CD4-positive, alpha-beta T cell (primary cell): Measurements from ENCODE around the gene RGS7BP. TPM values are rescaled to one million over a fixed set of nuclear protein-coding genes. Genes with fewer than 3 reads are reported as not detected.

Experiments
- ATAC-seq: fragments of 200-7000 bp; cut with Tn5 transposase; one replicate; pipeline ENCODE4 v1.10.0; 2022; ENCODE audit warnings: mild to moderate bottlenecking; ENCODE audit not compliant: poor library complexity
- CTCF ChIA-PET: fragments of 350-600 bp; sonication (Branson Sonifier 250); formaldehyde crosslinking; loops from one replicate; lab custom pipeline; 2021; ENCODE audit warnings: antibody characterized with exemption, inconsistent platforms; lab: Charles Lee
- POLR2A ChIA-PET: fragments of 350-600 bp; sonication (Branson Sonifier 250); formaldehyde crosslinking; loops from one replicate; lab custom pipeline; 2021; ENCODE audit warnings: antibody characterized with exemption, inconsistent platforms; lab: Charles Lee
- DNase-seq, 14 experiments: peaks; one replicate each; pipeline ENCODE4 v3.0.0-alpha.2; 2013 to 2020; ENCODE audit warnings: mixed read lengths in 2 of 14
- H3K27ac ChIP-seq, 2 donors: one replicate each; pipeline versions ENCODE4 v1.5.1 to v1.7.0; 2013; ENCODE audit warnings: low read length in 2 of 2, low read depth in 1 of 2, mild to moderate bottlenecking in 1 of 2
- H3K27me3 ChIP-seq, 2 experiments: 1 replicate in 1 of 2; 2 replicates in 1 of 2; pipeline versions ENCODE4 v1.6.1 to v1.7.0; 2013; ENCODE audit warnings: low read length in 2 of 2, control low read depth in 1 of 2, mild to moderate bottlenecking in 1 of 2, moderate library complexity in 1 of 2; ENCODE audit not compliant: insufficient read depth in 2 of 2, control insufficient read depth in 1 of 2
- H3K36me3 ChIP-seq: one replicate; pipeline ENCODE4 v1.6.1; 2013; ENCODE audit warnings: low read length, control low read depth; ENCODE audit not compliant: insufficient read depth
- H3K4me1 ChIP-seq: one replicate; pipeline ENCODE4 v1.6.1; 2013; ENCODE audit warnings: low read length, control low read depth; ENCODE audit not compliant: insufficient read depth
- H3K4me3 ChIP-seq: one replicate; pipeline ENCODE4 v1.5.1; 2013; ENCODE audit warnings: mild to moderate bottlenecking, low read length, moderate library complexity
- H3K9me3 ChIP-seq, 2 experiments: 1 replicate in 1 of 2; 2 replicates in 1 of 2; pipeline versions ENCODE4 v1.6.1 to v1.7.0; 2013; ENCODE audit warnings: low read length in 2 of 2, mild to moderate bottlenecking in 2 of 2, control low read depth in 1 of 2, moderate library complexity in 1 of 2; ENCODE audit not compliant: control insufficient read depth in 1 of 2, insufficient read depth in 1 of 2
- H3K27ac Mint-ChIP-seq: one replicate; pipeline ENCODE4 v1.8.0; 2020; ENCODE audit warnings: mixed read lengths
- H3K27me3 Mint-ChIP-seq: one replicate; pipeline ENCODE4 v1.8.0; 2021; ENCODE audit warnings: mixed read lengths
- H3K36me3 Mint-ChIP-seq: one replicate; pipeline ENCODE4 v1.8.0; 2021; ENCODE audit warnings: low read depth, mixed read lengths
- H3K4me1 Mint-ChIP-seq: one replicate; pipeline ENCODE4 v1.8.0; 2021; ENCODE audit warnings: low read depth, mixed read lengths
- H3K4me3 Mint-ChIP-seq: one replicate; pipeline ENCODE4 v1.8.0; 2020; ENCODE audit warnings: mild to moderate bottlenecking, mixed read lengths
- H3K9me3 Mint-ChIP-seq: one replicate; pipeline ENCODE4 v1.8.0; 2020; ENCODE audit warnings: mixed read lengths
- intact Hi-C, 2 experiments: fragments of 100-400 bp; cut with DNase I in 1 of 2; cut with micrococcal nuclease in 1 of 2; formaldehyde crosslinking; loops; one replicate each; pipeline versions ENCODE4 v1.15.1 to v1.9.0; 2023 to 2025; cut with DNase I, micrococcal nuclease
- total RNA-seq, 174 experiments: library from RNA in 2 of 174; stranded (reverse) in 2 of 174; gene quantifications; one replicate each; pipeline ENCODE4 v1.2.3 and lab custom pipeline; 2021 to 2026
- TF ChIP-seq, protein P1 (sequence below): fragments of 200-600 bp; IDR thresholded peaks from one replicate; pipeline ENCODE4 v1.8.0; 2022; ENCODE audit warnings: antibody characterized with exemption, mild to moderate bottlenecking

RGS7BP gene
- total RNA-seq, 2 experiments from 2014 or later, result not detected

DNA sequence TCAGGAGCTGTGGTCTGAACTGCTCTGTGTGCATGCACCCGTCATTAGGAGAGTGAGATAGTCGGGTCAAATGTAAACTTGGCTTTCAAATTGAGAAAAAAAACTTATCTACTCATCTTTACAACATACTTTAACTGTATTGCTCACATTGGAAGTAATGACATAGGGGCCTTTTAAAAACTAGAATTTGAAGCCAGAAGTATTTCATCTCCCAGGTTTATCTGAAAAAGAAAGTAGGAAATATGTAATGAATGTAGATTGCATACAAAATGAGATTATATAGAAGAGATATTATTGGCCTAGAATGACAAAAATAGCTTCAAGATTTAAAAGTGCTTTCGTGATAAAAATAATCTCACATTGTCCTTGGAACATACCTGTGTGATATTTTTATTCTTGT lies 24.3 kb downstream of the RGS7BP start:
- Mint-ChIP-seq H3K36me3 (no peaks in the 10 kb centered on the region), H3K4me3 (no peak overlapping the region), H3K27me3 (peaks cover 9% of the 10 kb centered on the region), H3K9me3 (no peaks in the 10 kb centered on the region), H3K4me1 (no peaks in the 10 kb centered on the region), H3K27ac (no peak overlapping the region)
- Histone ChIP-seq H3K27ac (no peak overlapping the region), H3K9me3 (no peaks in the 10 kb centered on the region), H3K27me3 (no peaks in the 10 kb centered on the region), H3K4me3 (no peak overlapping the region), H3K4me1 (no peaks in the 10 kb centered on the region), H3K36me3 (no peaks in the 10 kb centered on the region)
- TF ChIP-seq, protein P1, sequence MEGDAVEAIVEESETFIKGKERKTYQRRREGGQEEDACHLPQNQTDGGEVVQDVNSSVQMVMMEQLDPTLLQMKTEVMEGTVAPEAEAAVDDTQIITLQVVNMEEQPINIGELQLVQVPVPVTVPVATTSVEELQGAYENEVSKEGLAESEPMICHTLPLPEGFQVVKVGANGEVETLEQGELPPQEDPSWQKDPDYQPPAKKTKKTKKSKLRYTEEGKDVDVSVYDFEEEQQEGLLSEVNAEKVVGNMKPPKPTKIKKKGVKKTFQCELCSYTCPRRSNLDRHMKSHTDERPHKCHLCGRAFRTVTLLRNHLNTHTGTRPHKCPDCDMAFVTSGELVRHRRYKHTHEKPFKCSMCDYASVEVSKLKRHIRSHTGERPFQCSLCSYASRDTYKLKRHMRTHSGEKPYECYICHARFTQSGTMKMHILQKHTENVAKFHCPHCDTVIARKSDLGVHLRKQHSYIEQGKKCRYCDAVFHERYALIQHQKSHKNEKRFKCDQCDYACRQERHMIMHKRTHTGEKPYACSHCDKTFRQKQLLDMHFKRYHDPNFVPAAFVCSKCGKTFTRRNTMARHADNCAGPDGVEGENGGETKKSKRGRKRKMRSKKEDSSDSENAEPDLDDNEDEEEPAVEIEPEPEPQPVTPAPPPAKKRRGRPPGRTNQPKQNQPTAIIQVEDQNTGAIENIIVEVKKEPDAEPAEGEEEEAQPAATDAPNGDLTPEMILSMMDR, result no peak
- no peak for DNase-seq
- no peak for ATAC-seq
- CTCF ChIA-PET, result interaction anchor here (1.1 kb wide), 1 partner anchor 19 kb away, joined by 3 read pairs; no protein-coding TSS in a partner anchor
- POLR2A ChIA-PET, result no interaction called here
- intact Hi-C loops, result no loop called here

DNA sequence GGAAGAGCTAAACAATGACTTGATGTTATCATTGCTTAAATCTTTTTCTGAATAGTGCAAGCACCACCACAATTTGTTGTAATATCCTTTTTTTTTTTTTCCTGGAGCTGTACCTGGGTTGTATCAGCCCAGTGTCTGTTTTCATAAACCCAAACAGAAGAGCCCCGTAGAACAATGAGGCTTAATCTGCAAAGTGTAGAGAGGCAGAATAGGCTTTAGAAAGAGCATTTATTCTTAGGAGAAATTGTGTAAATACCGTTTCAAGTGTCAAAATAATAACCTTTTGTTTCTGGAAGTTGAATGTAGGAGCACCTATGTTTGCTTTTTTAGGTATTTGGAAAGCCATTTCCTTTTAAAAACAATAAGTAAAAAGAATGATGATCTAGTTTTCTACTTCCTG lies 26.4 kb downstream of the RGS7BP start:
- no peaks in the 10 kb centered on the region for H3K4me1 Mint-ChIP-seq
- TF ChIP-seq, protein P1, result no peak
- H3K27me3 ChIP-seq, result no peaks in the 10 kb centered on the region

DNA sequence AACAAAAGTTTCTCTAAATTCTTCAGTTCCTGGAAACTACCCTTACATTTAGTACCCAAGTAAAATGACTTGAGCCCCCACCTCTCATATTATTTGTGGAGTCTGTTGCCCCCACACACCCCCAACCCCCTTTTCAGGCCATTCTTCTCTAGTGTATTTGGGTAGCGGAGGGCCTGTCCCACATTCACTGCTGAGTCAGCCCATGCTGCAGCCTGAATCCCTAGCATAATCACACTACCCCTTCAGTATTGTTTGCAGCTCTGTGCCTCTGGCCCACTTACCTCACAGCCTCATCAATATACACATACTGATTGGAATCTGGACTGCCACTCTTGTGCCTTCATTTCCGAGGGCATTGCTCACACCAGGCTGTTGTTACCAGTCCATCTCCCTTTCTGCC lies 26.8 kb downstream of the RGS7BP start:
- Mint-ChIP-seq H3K36me3 (no peaks in the 10 kb centered on the region), H3K4me3 (no peak overlapping the region), H3K27me3 (no peaks in the 10 kb centered on the region), H3K4me1 (no peaks in the 10 kb centered on the region), H3K27ac (no peak overlapping the region), H3K9me3 (no peaks in the 10 kb centered on the region)
- Histone ChIP-seq H3K4me3 (no peak overlapping the region), H3K27ac (no peak overlapping the region), H3K9me3 (no peaks in the 10 kb centered on the region), H3K27me3 (no peaks in the 10 kb centered on the region), H3K4me1 (no peaks in the 10 kb centered on the region), H3K36me3 (no peaks in the 10 kb centered on the region)
- POLR2A ChIA-PET, result no interaction called here
- intact Hi-C loops, result no loop called here
- CTCF ChIA-PET, result no interaction called here
- ATAC-seq, result no peak
- TF ChIP-seq, protein P1, result no peak
- DNase-seq, result no peak

More for the DNA sequence above, 26.4 kb downstream of the RGS7BP start:
- Mint-ChIP-seq H3K27ac (no peak overlapping the region), H3K9me3 (no peaks in the 10 kb centered on the region), H3K36me3 (no peaks in the 10 kb centered on the region), H3K27me3 (no peaks in the 10 kb centered on the region), H3K4me3 (no peak overlapping the region)
- DNase-seq, result no peak
- H3K36me3 ChIP-seq, result no peaks in the 10 kb centered on the region
- intact Hi-C loops, result no loop called here
- H3K27ac ChIP-seq, result no peak overlapping the region
- no peak overlapping the region for H3K4me3 ChIP-seq
- H3K9me3 ChIP-seq, result no peaks in the 10 kb centered on the region
- no peaks in the 10 kb centered on the region for H3K4me1 ChIP-seq
- ChIA-PET CTCF (no interaction called here), POLR2A (no interaction called here)
- no peak for ATAC-seq
